ENCODE measurements around the gene RBMS3. TPM values are rescaled to one million over a fixed set of nuclear protein-coding genes. Genes with fewer than 3 reads are reported as not detected.

The RBMS3 gene
- total and polyA plus RNA-seq, 2 of the 8 experiments (the other 6 are each of a cell fraction or from before 2014, with no cell fraction given), result 3.7 to 6.9 TPM

- DNase-seq (ENCODE audit: low read depth in 1 of 2, low spot score in 2 of 2) (no peak), FAIRE-seq (no peak)
- Histone ChIP-seq H2AFZ (ENCODE audit: low read length) (no peak overlapping the region), H3K36me3 (ENCODE audit: control insufficient read depth in 2 of 4, insufficient read depth in 4 of 4, low read length in 3 of 4) (no peaks in the 10 kb centered on the region), H2BK15ac (ENCODE audit: low read length) (no peak overlapping the region), H4K5ac (ENCODE audit: insufficient read length, low read depth, low read length) (no peak overlapping the region), H3K27me3 (replicated peaks in 1 of 4; ENCODE audit: control insufficient read depth in 3 of 4, extremely low read depth in 1 of 4, insufficient read depth in 3 of 4, low read length in 3 of 4) (no peaks in the 10 kb centered on the region), H2BK20ac (ENCODE audit: low read length) (no peak overlapping the region), H3K27ac (ENCODE audit: low read depth, low read length) (no peak overlapping the region), H2AK5ac (ENCODE audit: low read depth, low read length) (no peak overlapping the region), H3K23me2 (ENCODE audit: low read depth, low read length) (no peaks in the 10 kb centered on the region), H4K8ac (ENCODE audit: extremely low read depth, insufficient read depth, low read length) (no peak overlapping the region), H3K79me1 (ENCODE audit: low read depth, low read length) (no peaks in the 10 kb centered on the region), H3K4me3 (ENCODE audit: extremely low read depth in 1 of 4, insufficient read depth in 2 of 4, low read depth in 3 of 4, low read length in 4 of 4) (no peak overlapping the region), H4K20me1 (replicated peaks in 1 of 2; ENCODE audit: control insufficient read depth in 1 of 2, insufficient read depth in 2 of 2, low read length in 2 of 2) (no peaks in the 10 kb centered on the region), H3K18ac (ENCODE audit: extremely low read depth, low read length) (no peak overlapping the region), H3K9ac (replicated peaks in 1 of 4; ENCODE audit: extremely low read depth in 1 of 4, low read depth in 3 of 4, low read length in 3 of 4) (no peak overlapping the region), H2BK120ac (replicated peaks; ENCODE audit: low read depth, low read length) (no peak overlapping the region), H2BK12ac (ENCODE audit: low read depth, low read length) (no peak overlapping the region), H3K79me2 (ENCODE audit: control insufficient read depth in 1 of 2, insufficient read depth in 2 of 2, low read length in 2 of 2) (no peaks in the 10 kb centered on the region), H3K4me2 (ENCODE audit: insufficient read depth in 1 of 2, low read depth in 2 of 2, low read length in 2 of 2) (no peak overlapping the region), H3K56ac (replicated peaks; ENCODE audit: insufficient read length, low read depth, low read length) (no peak overlapping the region), H3K23ac (ENCODE audit: insufficient read length) (no peak overlapping the region), H4K91ac (replicated peaks; ENCODE audit: insufficient read length, low read length) (no peak overlapping the region), H3K4ac (replicated peaks; ENCODE audit: insufficient read length, low read depth, low read length) (no peak overlapping the region), H2BK5ac (ENCODE audit: low read depth, low read length) (no peak overlapping the region), H3K4me1 (replicated peaks in 1 of 4; ENCODE audit: control insufficient read depth in 3 of 4, insufficient read depth in 4 of 4, low read length in 3 of 4) (no peaks in the 10 kb centered on the region), H3K9me3 (ENCODE audit: insufficient read depth in 2 of 2, low read depth in 1 of 2, low read length in 1 of 2) (no peaks in the 10 kb centered on the region), H3K14ac (ENCODE audit: insufficient read length) (no peak overlapping the region)
- POLR2A ChIA-PET (ENCODE audit: partially characterized antibody), result no interaction called here
- CTCF ChIA-PET (ENCODE audit: partially characterized antibody), result no interaction called here
- 94% methylated on average over 2 of the region's 2 CpGs; no CpG with 5 or more reads in 1 of the 2 experiments for WGBS, 2 experiments (ENCODE audit: extremely low coverage in 1 of 2, insufficient coverage in 1 of 2, insufficient read length in 1 of 2, insufficient replicate concordance in 2 of 2, low coverage in 1 of 2, low lambda C conversion rate in 2 of 2, missing lambda C conversion rate in 1 of 2)
- TF ChIP-seq SUZ12 (IDR thresholded peaks at IDR 0.05; ENCODE audit: low read length) (no peak), RBBP5 (IDR thresholded peaks at IDR 0.05; ENCODE audit: borderline replicate concordance, low read depth, low read length) (no peak), KDM1A (IDR thresholded peaks at IDR 0.05; ENCODE audit: borderline replicate concordance, low read length) (no peak), BACH1 (IDR thresholded peaks at IDR 0.05; ENCODE audit: low read length) (no peak), EP300 (IDR thresholded peaks at IDR 0.05; ENCODE audit: borderline replicate concordance in 1 of 2, low read depth in 2 of 2, low read length in 2 of 2) (no peak), MAFK (IDR thresholded peaks at IDR 0.05; ENCODE audit: low read depth, low read length) (no peak), KDM5A (IDR thresholded peaks at IDR 0.05; ENCODE audit: low read length) (no peak), CBX8 (IDR thresholded peaks at IDR 0.05; ENCODE audit: borderline replicate concordance, low read depth, low read length) (no peak)
These were observed 32.1 kb downstream of the RBMS3 start for GRCh38 chr3:29312960-29313452.
